ENCODE results near the gene LRRC75A.
"Not testable (repeated sequence)": the region's sequence is repeated elsewhere in the genome, so short reads cannot be mapped to it uniquely, and the experiment has no call there.

LRRC75A gene

GRCh38 chr17:16448490-16448889 lies 43.5 kb downstream of the LRRC75A start:
- no peak for DNase-seq

- DNase-seq: no peak
Measured at GRCh38 chr17:16447676-16448075, 44.3 kb downstream of the LRRC75A start.

- no peak for DNase-seq
Measured at GRCh38 chr17:16446338-16446983, 45.5 kb downstream of the LRRC75A start.

GRCh38 chr17:16444258-16444886 lies 47.6 kb downstream of the LRRC75A start:
- no peak for DNase-seq

- DNase-seq: no peak
Measured at GRCh38 chr17:16443511-16444257, 48.3 kb downstream of the LRRC75A start.

- no peak for DNase-seq
Measured at GRCh38 chr17:16442594-16443510, 49.1 kb downstream of the LRRC75A start.

GRCh38 chr17:16442141-16442540 lies 49.9 kb downstream of the LRRC75A start:
- DNase-seq: no peak

- DNase-seq: no peak
Measured at GRCh38 chr17:16440901-16441629, 50.9 kb downstream of the LRRC75A start.

- DNase-seq: not testable (repeated sequence)
Measured at GRCh38 chr17:16440354-16440753, 51.6 kb downstream of the LRRC75A start.

GRCh38 chr17:16439811-16440351 lies 52.1 kb downstream of the LRRC75A start:
- DNase-seq: no peak

- no peak for DNase-seq
Measured at GRCh38 chr17:16439303-16439791, 52.6 kb downstream of the LRRC75A start.

- DNase-seq: no peak
Measured at GRCh38 chr17:16438557-16439302, 53.3 kb downstream of the LRRC75A start.

GRCh38 chr17:16438173-16438556 lies 53.8 kb downstream of the LRRC75A start:
- no peak for DNase-seq

- DNase-seq: no peak
Measured at GRCh38 chr17:16437083-16437482, 54.9 kb downstream of the LRRC75A start.

- no peak for DNase-seq
Measured at GRCh38 chr17:16435925-16436886, 55.8 kb downstream of the LRRC75A start.

GRCh38 chr17:16434662-16435061 lies 57.3 kb downstream of the LRRC75A start:
- no peak for DNase-seq

- no peak for DNase-seq
Measured at GRCh38 chr17:16433514-16433913, 58.5 kb downstream of the LRRC75A start.

- DNase-seq: no peak
Measured at GRCh38 chr17:16432017-16432416, 60.0 kb downstream of the LRRC75A start.

GRCh38 chr17:16430650-16431049 lies 61.3 kb downstream of the LRRC75A start:
- DNase-seq: no peak

- DNase-seq: no peak
Measured at GRCh38 chr17:16429083-16429482, 62.9 kb downstream of the LRRC75A start.

Measured in cortex of kidney (tissue), 1 donor.